A673 (cell line): Measurements from ENCODE around the gene SUSD1.

Experiments
- CTCF ChIP-seq: fragments of 300-800, 200-600 bp; sonication (generic); conservative IDR thresholded peaks from 2 replicates; pipeline ENCODE4 v1.5.1; 2017; ENCODE audit warnings: low read depth, mild to moderate bottlenecking, antibody characterized with exemption, low read length, moderate library complexity, mixed read lengths
- EZH2 ChIP-seq: fragments of 200-600 bp; sonication (generic); IDR thresholded peaks from 2 replicates; pipeline ENCODE4 v1.6.1; 2017; ENCODE audit warnings: borderline replicate concordance, low read depth, mild to moderate bottlenecking, mixed read lengths, antibody characterized with exemption, low read length; ENCODE audit not compliant: poor library complexity, severe bottlenecking

DNA sequence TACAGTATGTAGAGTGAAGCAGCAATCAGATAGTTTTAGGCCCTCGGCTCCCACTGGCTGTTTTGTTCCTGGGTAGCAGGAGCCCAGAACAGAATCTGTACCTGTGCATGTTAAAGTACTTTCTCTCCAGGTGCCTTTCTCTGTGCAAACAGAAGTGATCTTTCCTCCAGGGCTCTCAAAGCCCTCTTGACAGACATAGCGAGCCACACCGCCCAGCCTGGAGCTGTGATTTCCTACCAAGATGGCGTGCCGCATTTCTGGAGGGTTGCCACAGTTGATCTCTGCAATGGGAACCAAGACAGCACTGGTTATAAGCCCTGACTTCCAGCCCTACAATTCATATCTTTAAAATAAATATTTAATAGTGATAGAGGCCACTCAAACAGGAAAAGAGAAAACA is 50.9 kb downstream of the SUSD1 start:
- no peak for TF ChIP-seq CTCF
- TF ChIP-seq EZH2: no peak
